Kidney (tissue), 14 donors: ENCODE results near the gene PRAME. TPM values are rescaled to one million over a fixed set of nuclear protein-coding genes. Genes with fewer than 3 reads are reported as not detected.

ENCODE experiments used
- DNase-seq, 5 donors: peaks; one replicate each; pipeline ENCODE4 v3.0.0-alpha.2; 2013 to 2020
- FAIRE-seq: peaks from 2 replicates; lab custom pipeline; 2012; peaks lifted over from hg19 to GRCh38; lab: Jason Lieb, UNC
- H3K27ac ChIP-seq, 2 donors: one replicate each; pipeline ENCODE4 v1.7.0; 2013; ENCODE audit warnings: low read depth in 2 of 2, low read length in 2 of 2, inconsistent platforms in 1 of 2
- H3K27me3 ChIP-seq: one replicate; pipeline ENCODE4 v1.7.1; 2013; ENCODE audit warnings: low read length, inconsistent platforms; ENCODE audit not compliant: control insufficient read depth, insufficient read depth
- H3K36me3 ChIP-seq, 3 donors: one replicate each; pipeline versions ENCODE4 v1.7.0 to v1.7.1; 2013; ENCODE audit warnings: low read length in 3 of 3, control low read depth in 1 of 3, inconsistent platforms in 1 of 3; ENCODE audit not compliant: insufficient read depth in 3 of 3, control insufficient read depth in 2 of 3
- H3K4me1 ChIP-seq, 3 donors: one replicate each; pipeline versions ENCODE4 v1.7.0 to v1.7.1; 2013; ENCODE audit warnings: low read length in 3 of 3, inconsistent platforms in 1 of 3, low read depth in 1 of 3; ENCODE audit not compliant: control insufficient read depth in 2 of 3, insufficient read depth in 2 of 3
- H3K4me3 ChIP-seq, 3 donors: one replicate each; pipeline versions ENCODE4 v1.7.0 to v1.8.1; 2013; ENCODE audit warnings: low read length in 3 of 3, control low read depth in 1 of 3, inconsistent platforms in 1 of 3
- H3K9ac ChIP-seq, 3 donors: one replicate each; pipeline versions ENCODE4 v1.7.0 to v1.7.1; 2013; ENCODE audit warnings: low read length in 3 of 3, control low read depth in 1 of 3, inconsistent platforms in 1 of 3
- H3K9me3 ChIP-seq, 3 donors: one replicate each; pipeline versions ENCODE4 v1.7.0 to v1.7.1; 2013; ENCODE audit warnings: low read length in 3 of 3, control low read depth in 1 of 3, inconsistent platforms in 1 of 3; ENCODE audit not compliant: control insufficient read depth in 2 of 3, insufficient read depth in 1 of 3
- CTCF ChIP-seq: IDR thresholded peaks from 3 replicates; pipeline ENCODE4 v1.5.1; 2012; ENCODE audit warnings: mild to moderate bottlenecking, moderate library complexity, borderline replicate concordance; ENCODE audit not compliant: insufficient read depth; ENCODE audit errors: extremely low read depth
- intact Hi-C: fragments of 100-400 bp; cut with DNase I; formaldehyde crosslinking; loops from one replicate; pipeline ENCODE4 v1.11.1; 2022
- polyA plus RNA-seq: library from polyadenylated mRNA; stranded (reverse); fragments of 350-450 nt; fragmentation: Illumina TruSeq; extraction: RNeasy Lipid Tissue Mini Kit (QIAGEN cat#74804); gene quantifications from one replicate; pipeline ENCODE4 v1.2.3, GENCODE V29; 2014; ENCODE audit warnings: low read depth, low replicate concordance; ENCODE audit not compliant: insufficient read depth
- total RNA-seq: library from RNA; stranded (reverse); fragmentation: NEBNext Ultra II Directional; extraction: Animal tissue kit (Norgen Biotek cat#: 25700); gene quantifications from one replicate; pipeline ENCODE4 v1.2.1, GENCODE V29; 2021
- donor health status: control.
- donor health status: control.
- donor health status: control.
- donor health status: control.
- donor health status: control.
- donor health status: DM: yes; HTN: yes; CAD: no.
- donor health status: Normal renal cell carcinoma (clear cell type).

PRAME gene
- total and polyA plus RNA-seq, 2 donors from 2014 or later = 1.7 to 4.0 TPM

DNA sequence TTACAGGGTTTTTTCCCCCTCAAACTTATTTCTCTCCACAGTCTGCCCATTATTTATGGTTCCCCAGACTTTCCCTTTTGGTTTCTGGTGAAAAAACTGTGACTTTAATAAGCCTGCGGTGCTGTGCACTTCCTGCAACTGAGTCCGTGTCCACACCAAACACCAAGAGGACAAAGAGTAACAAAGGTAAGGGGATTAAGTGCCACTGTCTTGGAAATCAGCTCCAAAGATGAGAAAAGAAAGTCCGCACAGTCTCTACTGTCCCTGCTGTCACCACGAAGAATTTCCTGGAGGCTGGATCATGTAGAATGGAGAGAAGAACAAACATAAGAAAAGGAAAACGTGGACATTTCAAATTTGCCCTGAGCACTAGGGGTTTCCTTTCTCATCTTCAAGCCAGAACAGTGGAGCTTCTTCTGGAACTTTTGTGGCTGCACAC lies 17.9 kb upstream of the PRAME start:
- Histone ChIP-seq H3K27me3 (no peaks in the 10 kb centered on the region), H3K27ac (no peak overlapping the region), H3K9me3 (no peaks in the 10 kb centered on the region), H3K9ac (no peak overlapping the region), H3K4me3 (no peak overlapping the region), H3K36me3 (no peaks in the 10 kb centered on the region), H3K4me1 (no peaks in the 10 kb centered on the region)
- FAIRE-seq (no peak), DNase-seq (no peak)
- intact Hi-C loops = no loop called here
- TF ChIP-seq CTCF = no peak

- Histone ChIP-seq H3K9ac (no peak overlapping the region), H3K27me3 (no peaks in the 10 kb centered on the region), H3K9me3 (no peaks in the 10 kb centered on the region), H3K4me3 (no peak overlapping the region), H3K4me1 (no peaks in the 10 kb centered on the region), H3K36me3 (no peaks in the 10 kb centered on the region), H3K27ac (no peak overlapping the region)
- DNase-seq (peak in 4 of 5 donors; percentile 58 to 69 (median 65)), FAIRE-seq (no peak)
- TF ChIP-seq CTCF = peak; percentile 61
- intact Hi-C loops = no loop called here
These were observed 17.4 kb upstream of the PRAME start for GRCh38 chr22:22576244-22576988.

DNA sequence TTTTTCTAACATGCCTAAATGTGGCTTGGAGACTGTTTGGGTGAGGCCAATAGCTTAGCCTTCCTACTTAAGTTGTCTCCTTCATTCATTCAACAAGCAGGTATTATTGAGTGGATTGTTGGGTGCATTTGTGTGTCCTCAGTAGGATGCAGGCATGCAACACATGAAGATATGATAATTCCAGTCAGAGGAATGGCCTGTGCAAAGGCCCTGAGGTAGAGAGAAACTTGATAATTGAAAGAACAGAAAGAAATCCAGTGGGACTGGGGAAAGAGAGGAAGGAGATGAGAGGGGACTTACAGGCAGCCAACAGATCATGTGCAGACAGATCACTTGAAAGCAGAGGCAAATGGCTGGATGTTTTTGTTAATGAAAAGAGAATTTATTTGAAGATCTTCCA lies 15.3 kb upstream of the PRAME start:
- H3K4me1 ChIP-seq = no peaks in the 10 kb centered on the region
- no peak overlapping the region for H3K9ac ChIP-seq
- FAIRE-seq = no peak
- TF ChIP-seq CTCF = no peak
- no peak overlapping the region for H3K4me3 ChIP-seq
- no peaks in the 10 kb centered on the region for H3K9me3 ChIP-seq
- intact Hi-C loops = no loop called here
- no peak for DNase-seq
- H3K36me3 ChIP-seq = no peaks in the 10 kb centered on the region
- H3K27ac ChIP-seq = no peak overlapping the region
- no peaks in the 10 kb centered on the region for H3K27me3 ChIP-seq
